NOMO-1 treated with dmso at 0.1 percent for 144 hours (cell line): ENCODE measurements around the gene POLR2E.

ENCODE experiments used
- DNase-seq: peaks from one replicate; lab custom pipeline; 2025; ENCODE audit not compliant: unreplicated experiment; lab: John Stamatoyannopoulos, UW

The POLR2E gene

DNA sequence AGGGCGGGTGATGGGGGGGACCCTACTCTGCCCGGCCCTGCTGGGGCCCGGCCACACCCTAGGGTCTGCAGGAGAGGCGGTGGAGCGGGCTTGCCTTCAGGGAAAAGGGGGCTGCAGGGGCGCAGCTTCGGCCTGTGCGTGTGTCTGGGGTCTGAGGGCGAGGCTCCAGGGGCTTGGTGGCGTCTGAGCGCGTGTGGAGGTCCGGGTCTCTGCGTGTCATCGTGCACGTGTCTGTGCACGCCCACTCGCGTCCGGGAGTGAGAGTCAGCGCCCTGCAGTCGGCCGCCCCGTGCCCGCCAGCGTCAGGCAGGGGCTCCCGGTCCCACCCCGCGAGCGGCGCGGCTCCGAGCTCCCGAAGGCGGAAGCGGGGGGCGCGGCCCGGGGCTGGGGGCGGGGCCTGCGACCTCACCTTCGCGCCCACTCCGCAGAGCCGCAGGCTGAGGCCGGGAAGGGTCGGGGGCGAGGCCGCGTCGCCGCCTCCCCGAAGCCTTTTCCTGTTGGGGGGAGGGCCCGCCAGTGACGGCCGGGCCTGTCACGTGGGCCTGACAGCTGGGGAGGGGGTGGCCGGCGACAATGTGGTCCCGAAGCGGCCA is 28.3 kb downstream of the POLR2E start, which contains the start of gene ARHGAP45:
Gene ARHGAP45, plus strand, starts transcription at position 420 of the 593 bp plus-strand sequence. CDS start 239 bp downstream, outside the sequence.
- DNase-seq = peak; percentile 49

DNA sequence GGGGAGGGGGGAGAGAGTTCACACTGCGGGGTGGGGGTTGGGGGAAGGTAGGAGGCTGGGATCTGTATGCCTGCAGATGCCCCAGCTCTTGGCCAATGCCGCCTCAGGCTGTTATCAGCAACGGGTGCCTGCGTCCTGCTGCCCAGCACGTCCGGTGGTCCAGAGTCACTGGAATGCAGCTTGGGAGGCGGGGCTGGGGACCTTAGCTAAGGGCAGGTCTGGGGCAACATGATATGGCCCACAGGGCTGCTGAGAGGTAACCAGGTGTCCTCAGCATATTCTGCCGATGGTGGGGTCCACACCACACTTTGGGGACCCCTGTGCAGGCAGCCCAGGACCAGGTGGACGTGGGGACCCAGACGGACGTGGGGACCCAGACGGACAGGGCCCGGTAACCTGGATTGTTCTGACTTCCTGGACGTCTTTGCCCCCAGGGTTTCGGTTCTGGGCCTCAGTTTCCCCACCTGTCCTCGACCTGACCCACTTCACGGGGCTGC is 28.9 kb downstream of the POLR2E start:
- no peak for DNase-seq

DNA sequence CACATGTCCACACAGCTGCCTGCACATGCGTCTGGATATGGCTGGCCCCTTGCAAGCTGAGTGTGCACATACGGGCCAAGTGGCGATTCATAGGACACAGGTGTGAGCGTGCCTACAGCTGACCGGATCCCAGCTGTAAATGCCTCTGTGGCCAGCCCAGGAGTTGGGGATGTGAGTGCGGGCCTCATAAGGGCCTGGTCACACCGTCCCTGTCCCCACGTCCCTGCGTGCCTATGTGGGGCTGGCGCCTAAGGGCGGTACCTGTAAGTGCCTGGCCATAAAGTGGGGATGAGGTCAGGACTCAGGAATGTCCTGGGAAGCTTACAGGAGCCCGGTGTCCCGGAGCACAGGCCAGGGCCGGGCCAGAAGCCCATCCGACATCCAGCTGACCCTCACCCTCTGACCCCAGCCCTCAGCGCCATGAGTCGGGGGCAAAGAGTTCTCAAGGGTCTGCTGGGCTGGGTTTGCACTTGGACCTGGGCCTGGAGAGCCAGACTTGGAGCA is 29.5 kb downstream of the POLR2E start:
- DNase-seq = no peak

DNA sequence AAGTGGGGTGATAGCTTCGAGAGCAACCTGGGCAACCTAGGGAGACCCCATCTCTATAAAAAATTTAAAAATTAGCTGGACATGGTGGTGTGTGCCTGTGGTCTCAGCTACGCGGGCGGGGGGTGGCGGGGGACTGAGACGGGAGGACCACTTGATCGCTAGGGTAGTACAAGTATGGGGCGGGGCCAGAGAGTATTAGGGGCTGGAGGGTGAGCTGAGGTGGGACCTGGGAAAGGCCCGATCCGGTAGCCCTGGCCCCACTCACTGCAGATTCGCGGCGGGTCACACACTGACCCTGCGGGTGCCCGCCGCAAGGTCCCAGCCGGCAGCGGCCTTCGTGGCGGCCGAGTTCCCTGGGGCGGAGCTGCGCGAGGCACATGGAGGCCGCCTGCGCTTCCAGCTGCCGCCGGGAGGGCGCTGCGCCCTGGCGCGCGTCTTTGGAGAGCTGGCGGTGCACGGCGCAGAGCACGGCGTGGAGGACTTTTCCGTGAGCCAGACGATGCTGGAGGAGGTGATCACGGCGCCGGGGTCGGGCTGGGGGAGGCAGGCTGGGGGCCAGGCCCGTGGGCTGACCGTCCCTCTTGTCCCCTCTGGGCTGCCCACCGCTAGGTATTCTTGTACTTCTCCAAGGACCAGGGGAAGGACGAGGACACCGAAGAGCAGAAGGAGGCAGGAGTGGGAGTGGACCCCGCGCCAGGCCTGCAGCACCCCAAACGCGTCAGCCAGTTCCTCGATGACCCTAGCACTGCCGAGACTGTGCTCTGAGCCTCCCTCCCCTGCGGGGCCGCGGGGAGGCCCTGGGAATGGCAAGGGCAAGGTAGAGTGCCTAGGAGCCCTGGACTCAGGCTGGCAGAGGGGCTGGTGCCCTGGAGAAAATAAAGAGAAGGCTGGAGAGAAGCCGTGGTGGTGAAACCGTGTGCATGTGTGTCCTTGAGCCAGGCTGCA is 30.2 kb downstream of the POLR2E start:
- peak; percentile 60 for DNase-seq

DNA sequence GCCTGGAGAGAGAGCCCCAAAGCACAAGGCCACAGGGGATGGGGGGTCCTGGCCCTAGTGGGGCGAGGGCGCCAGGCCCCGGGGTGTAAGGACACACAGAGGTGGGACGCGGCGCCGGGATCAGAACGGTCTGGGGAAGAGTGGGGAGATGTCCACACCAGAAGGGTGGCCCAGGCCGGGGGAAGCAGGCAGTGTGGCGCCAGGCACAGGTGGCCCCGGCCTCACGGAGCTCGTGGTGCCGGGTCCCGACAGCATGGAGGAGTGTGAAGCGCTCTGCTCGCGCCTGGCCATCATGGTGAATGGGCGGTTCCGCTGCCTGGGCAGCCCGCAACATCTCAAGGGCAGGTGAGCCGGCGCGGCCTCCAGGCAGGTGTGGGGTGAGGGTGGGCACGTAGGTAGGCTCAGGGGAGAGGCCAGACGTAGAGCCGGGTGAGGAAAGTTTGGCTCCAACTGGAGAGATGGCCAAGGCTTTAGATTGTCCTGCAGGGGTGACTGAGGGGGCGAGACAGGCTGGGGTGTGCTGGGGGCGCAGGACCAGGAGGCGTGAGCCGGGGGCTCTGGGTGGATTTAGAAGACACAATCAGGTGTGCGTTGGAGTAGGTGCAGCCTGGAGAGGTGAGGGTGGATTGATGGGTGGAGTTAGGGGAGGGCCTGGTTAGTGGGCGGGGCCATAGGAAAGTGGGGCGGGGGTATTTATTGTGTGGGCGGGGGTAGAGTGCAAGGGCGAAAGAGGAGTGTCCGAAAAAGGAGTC is 31.1 kb downstream of the POLR2E start:
- no peak for DNase-seq

- no peak for DNase-seq
Observed at GRCh38 chr19:1063030-1063908, 31.9 kb downstream of the POLR2E start.

GRCh38 chr19:1062387-1063029 is 32.7 kb downstream of the POLR2E start:
- no peak for DNase-seq

GRCh38 chr19:1061987-1062386 is 33.2 kb downstream of the POLR2E start:
- no peak for DNase-seq

- DNase-seq = no peak
Observed at GRCh38 chr19:1060689-1061088, 34.5 kb downstream of the POLR2E start.

DNA sequence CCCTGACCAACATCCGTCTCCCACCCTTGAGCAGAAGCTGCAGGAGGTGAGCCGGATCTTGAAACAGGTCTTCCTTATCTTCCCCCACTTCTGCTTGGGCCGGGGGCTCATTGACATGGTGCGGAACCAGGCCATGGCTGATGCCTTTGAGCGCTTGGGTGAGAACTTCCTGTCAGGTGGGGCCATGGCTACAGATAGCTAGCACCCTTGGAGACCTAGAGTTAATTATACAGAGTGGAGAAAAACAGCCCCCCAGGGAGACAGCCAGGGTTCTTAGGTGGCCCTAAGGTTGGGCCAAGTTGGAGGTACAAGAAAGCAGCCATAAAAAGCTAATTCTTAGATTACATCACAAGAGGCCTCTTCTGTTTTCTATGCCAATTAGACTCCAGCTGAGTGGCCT is 37.1 kb downstream of the POLR2E start:
- DNase-seq = no peak

DNA sequence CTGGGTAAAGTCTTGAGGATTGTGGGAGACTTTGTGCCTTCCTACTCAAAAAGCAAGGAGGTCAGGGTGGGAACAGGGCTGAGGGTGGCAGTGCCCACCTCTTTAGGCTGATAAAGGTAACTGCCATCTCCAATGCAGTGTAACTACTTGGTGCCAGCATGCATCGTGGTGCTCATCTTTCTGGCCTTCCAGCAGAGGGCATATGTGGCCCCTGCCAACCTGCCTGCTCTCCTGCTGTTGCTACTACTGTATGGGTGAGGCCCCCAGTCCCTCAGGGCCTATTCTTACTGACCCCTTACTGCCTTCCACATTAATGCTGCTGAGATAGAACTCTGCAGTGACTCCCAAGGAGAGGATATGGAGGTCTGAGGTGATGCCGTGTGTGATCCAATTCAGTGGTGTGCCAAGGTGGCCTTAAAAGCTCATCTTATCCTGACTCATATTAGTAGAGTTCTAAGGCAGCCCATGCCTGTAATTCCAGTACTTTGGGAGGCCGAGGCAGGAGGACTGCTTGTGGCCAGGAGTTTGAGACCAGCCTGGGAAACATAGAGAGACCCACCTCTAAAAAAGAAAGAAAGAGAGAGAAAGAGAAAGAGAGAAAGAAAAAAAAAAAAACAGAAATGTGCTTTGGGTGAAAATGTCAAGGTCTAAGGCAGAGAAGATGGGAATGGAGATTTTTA is 37.9 kb downstream of the POLR2E start:
- peak; percentile 32 for DNase-seq

GRCh38 chr19:1055886-1056620 is 39.1 kb downstream of the POLR2E start:
- no peak for DNase-seq

DNA sequence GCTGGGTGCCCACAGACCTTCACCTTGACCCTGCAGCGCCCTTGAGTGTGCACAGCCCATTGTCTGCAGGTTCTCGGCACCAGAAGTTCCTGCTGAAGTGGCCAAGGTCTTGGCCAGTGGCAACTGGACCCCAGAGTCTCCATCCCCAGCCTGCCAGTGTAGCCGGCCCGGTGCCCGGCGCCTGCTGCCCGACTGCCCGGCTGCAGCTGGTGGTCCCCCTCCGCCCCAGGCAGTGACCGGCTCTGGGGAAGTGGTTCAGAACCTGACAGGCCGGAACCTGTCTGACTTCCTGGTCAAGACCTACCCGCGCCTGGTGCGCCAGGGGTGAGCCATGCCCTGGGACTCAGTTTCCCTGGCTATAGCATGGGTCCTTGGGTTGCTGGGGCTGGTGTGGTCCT is 40.1 kb downstream of the POLR2E start:
- DNase-seq = no peak

- DNase-seq = no peak
Observed at GRCh38 chr19:1054102-1055027, 40.8 kb downstream of the POLR2E start.

GRCh38 chr19:1053176-1054101 is 41.7 kb downstream of the POLR2E start:
- DNase-seq = no peak

DNA sequence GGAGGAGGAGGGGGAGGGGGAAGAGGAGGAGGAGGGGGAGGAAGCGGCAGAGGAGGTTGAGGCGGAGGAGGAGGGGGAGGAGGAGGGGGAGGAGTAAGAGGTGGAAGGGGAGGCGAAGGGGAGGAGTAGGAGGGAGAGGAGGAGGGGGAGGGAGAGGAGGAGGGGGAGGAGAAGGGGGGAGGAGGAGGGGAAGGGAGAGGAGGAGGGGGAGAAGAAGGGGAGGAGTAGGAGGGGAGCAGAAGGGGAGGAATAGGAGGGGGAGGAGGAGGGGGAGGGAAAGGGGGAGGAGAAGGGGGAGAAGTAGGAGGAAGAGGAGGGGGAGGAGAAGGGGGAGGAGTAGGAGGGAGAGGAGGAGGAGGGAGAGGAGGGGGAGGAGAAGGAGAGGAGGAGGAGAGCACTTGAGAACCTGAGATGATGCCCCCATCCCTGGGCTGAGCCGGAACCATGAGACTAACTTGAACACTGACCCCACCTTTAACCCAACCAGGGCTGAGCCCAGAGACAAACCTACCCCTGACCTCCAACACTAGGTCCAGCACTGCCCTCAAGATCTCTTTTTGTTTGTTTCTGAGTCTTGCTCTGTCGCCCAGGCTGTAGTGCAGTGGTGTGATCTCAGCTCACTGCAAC is 42.7 kb downstream of the POLR2E start:
- no peak for DNase-seq
